GM12801 (cell line): ENCODE measurements around the gene C1orf198.

ENCODE experiments used
- CTCF ChIP-seq: IDR thresholded peaks from one replicate; pipeline ENCODE4 v1.5.1; 2011; ENCODE audit warnings: control low read depth; ENCODE audit not compliant: insufficient read length; ENCODE audit errors: extremely low read depth

C1orf198 gene

GRCh38 chr1:230827801-230828200, 40.5 kb downstream of the C1orf198 start:
- no peak for TF ChIP-seq CTCF

GRCh38 chr1:230827081-230827681, 41.1 kb downstream of the C1orf198 start:
- TF ChIP-seq CTCF: no peak

- no peak for TF ChIP-seq CTCF
Measured at GRCh38 chr1:230826166-230826875, 42.0 kb downstream of the C1orf198 start.

GRCh38 chr1:230825761-230826160, 42.6 kb downstream of the C1orf198 start:
- TF ChIP-seq CTCF: no peak

GRCh38 chr1:230824919-230825721, 43.2 kb downstream of the C1orf198 start:
- TF ChIP-seq CTCF: no peak

- no peak for TF ChIP-seq CTCF
Measured at GRCh38 chr1:230824551-230824918, 43.8 kb downstream of the C1orf198 start.

GRCh38 chr1:230823931-230824381, 44.4 kb downstream of the C1orf198 start:
- TF ChIP-seq CTCF: no peak
